ENCODE results near the gene CDH13.

Gene CDH13

DNA sequence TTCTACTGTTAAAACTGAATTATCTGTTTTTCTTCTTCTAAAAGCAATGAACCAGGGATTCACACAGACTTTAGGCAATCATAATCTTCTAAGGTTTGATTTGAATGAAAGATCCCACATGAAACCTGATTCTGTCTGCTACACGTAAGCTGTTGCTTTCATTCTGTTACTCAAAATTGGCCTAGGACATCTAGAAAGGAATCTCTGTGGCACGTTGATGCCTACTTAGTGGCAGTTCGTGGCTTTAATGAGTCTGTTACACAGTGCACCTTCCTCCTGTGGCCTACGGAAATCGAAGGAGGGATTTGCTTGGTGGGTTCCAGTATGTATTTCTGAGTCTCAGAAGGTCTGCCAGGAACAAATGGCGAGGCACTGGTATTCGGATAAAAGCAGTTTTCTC, 691.6 kb downstream of the CDH13 start:
- no peak for DNase-seq

DNA sequence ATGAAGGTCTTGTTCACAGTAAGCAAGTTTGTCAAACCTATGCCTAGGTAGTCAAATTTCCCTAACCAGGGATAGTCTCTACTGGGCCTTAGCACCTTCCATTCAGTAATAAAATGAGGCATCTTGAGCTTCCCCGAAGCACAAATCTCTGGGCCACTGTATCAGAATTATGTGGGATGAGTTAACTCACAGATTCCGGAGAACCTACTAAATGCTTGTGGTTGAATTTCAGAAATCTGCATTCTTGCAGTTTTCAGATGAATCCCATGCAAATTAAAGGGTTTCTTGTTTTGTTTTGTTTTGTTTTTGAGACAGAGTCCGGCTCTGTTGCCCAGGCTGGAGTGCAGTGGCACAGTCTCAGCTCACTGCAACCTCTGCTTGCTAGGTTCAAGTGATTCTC, 702.2 kb downstream of the CDH13 start:
- DNase-seq, result no peak

DNA sequence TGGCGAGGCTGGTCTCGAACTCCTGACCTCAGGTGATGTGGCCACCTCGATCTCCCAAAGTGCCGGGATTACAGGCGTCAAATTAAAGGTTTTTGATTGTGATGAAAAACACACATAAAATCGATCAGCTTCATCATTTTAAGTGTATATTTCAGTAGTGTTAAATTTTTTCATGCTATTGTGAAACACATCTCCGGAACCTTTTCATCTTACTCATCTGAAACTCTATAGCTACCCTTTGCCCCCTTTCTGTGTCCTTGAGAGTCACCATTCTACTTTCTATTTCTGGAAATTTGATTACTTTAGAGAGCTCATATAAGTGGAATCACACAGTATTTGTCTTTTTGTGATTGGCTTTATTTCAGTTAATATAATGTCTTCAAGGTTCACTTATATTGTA, 702.7 kb downstream of the CDH13 start:
- no peak for DNase-seq

DNA sequence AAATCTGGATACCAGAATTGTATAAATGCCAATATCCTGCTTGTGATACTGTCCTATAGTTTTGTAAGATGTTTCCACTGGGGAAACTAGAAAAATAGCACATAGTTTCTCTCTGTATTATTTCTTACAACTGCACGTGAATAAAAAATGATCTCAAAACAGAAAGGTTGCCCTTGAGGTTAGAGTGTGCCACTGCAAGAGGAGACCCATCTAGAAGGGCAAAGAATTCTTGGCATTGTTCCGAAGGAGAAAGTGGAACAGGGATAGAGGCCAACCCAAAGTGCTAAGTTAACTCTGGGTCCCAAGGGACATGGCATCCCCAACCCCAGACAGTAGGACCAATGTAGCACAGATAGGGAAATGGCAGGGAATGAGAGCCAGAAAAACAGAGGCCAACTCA, 703.5 kb downstream of the CDH13 start:
- no peak for DNase-seq

DNA sequence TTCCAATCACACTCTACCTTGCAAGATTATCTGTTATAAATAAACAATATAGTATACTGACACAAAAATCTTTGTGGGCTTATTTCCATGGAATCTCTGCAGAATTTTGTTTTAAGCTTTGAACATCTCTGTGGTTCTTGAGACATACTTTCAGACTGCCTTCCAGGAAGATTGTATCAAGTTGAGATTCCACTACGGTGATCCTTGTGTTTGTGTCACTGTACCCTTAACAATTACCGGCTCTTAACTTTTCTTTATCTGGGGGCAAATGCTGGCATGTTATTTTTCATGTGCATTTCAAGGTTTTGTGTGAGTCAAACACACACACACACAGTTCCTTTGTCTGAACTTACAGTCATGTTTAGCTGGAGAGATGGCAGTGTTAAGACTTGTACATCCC, 708.3 kb downstream of the CDH13 start:
- DNase-seq, result no peak

DNA sequence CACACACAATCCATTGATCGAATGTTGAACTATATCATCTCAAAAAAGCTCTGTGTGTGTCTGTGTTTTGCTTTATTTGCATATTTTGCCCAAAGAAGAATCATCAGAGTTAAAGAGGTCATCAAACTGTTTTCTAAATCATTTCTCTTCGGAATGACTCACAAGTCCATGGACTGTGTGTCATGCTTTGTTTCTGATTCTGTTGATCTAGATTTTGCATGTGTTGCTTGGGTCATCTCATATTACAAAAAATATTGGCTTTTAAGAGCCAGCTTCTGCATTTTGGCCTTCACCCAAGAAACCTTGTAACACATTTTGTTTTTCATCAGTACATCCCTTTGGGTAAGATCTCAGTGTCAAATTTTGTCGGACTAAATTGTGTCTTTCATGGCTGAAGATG, 709.8 kb downstream of the CDH13 start:
- no peak for DNase-seq

DNA sequence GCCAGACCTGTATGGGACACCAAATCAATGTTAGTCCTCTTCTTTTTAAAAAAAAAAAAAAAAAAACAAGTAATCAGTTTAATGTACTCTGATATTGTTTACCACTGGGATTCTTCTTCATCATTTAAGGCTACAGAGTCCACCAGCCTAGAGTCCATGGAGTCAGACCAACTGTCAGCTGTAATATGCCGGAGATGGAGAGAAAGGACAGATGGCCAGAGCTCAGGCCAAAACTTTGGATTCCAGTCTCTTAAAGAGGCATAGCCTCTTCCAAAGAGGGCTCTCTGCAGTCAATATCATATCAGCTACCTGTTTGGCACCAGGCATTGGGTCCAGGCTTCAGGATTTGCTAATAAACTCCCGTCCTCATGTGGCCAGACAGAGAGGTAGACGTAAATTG, 711.4 kb downstream of the CDH13 start:
- no peak for DNase-seq

DNA sequence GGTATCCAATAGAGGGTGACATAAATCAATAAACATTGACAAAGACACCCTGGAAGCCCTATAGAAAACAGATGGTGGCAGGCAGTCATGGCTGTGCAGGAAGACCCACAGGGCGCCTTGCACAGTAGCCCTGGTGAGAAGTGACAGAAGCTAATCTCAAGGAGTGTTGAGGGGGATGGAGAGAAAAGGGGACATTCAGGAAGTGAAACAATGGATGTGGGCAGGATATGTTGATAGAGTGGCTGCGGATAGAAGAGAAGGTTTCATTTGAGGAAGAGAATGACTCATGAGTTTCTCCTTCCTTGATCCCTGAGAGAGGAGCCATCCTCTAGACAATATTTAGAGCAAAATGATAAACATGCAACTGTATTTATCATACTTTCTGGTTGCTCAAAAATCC, 712.2 kb downstream of the CDH13 start:
- DNase-seq, result no peak

DNA sequence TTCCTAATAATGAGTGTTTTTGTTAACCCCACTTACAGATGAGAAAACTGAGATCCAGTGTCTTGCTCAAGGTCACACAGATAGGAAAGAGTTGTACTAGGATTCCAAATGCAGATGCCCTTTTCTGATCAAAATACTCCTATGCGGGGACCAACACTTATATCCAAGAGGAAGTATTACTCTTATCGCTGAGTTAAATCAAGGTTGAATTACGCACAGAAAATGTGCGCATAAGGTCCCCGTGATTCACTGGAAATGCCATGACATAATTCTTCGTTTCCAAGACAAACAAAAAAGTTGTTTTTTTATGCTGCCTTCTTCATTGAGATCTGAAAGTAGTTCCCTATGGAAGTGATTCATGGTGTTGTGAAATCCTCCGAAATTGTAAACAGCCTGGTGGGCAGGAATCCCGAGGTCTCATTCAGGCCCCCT, 717.2 kb downstream of the CDH13 start:
- DNase-seq, result no peak

DNA sequence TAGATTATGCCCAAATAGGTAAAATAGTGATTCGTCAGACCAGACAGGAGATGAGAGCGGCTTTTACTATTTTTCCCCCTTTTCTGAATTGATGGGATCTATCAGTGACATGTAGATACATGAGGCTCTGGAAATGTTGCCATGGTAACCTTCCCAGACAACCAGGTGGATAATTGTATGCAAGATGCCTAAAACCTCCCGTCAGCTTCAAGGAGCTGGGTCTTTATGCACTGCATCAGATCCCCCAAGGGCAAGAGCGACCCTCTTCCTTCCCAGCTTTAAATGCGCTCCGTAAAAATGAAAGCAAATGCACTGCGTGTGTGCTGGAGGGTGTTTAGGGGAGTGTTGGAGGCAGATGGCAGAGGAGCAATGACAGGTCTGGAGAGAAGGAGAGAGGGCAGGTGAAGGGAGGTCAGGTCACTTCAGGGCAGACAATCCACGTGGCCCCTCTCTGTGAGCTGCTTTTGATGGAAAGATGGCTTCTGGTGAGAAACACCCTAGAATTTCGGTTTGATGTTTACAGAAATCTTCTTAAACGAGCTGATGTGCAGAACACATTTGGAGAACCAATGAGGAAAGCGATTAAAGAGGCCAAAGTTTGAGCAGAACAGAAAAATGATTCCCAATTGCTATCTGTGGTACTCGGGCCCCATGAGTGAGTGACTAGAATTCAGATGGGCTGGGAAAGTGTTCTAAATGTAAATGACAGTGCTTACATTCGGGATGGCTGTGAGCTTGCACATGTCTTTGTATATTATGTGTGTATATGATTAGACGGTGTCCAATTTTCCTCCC, 719.3 kb downstream of the CDH13 start:
- no peak for DNase-seq

DNA sequence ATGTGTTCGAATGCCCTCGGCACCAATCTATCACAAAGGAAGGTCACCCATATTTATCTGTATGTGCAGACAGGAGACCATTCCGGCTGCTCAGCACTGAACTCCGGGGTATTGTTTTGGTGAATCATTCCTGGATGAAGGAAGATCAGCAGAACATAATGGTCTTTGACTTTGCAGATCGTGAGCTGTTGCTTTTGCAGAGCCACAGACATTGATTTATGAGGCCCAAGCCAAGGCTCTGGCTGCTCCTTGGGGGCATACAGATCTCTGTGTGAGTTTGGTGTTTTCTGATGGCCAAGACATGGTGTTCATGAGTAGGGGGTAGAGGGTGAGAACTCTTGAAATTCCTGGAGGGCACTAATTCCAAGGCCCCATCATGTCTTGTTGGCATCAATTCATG, 722.2 kb downstream of the CDH13 start:
- DNase-seq, result no peak

DNA sequence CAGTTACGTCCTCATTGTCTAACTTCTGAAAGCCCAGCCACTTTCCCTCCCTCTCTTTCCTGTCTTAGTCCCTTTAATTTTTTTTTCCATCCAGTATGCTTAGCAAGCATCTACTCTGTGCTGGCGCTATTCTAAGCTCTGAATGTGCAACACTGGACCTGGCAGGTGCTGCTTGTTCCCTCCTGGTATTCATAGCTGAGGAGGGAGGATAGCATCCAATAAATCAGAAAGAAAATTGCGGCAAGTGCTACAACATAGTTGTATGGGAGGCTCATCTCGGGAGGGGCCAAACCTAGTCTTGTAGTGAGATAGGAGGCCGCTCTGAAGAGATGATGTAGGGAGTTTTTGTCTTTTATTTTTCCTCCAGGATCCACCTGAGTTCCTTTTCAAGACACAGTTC, 723.7 kb downstream of the CDH13 start:
- no peak for DNase-seq

DNA sequence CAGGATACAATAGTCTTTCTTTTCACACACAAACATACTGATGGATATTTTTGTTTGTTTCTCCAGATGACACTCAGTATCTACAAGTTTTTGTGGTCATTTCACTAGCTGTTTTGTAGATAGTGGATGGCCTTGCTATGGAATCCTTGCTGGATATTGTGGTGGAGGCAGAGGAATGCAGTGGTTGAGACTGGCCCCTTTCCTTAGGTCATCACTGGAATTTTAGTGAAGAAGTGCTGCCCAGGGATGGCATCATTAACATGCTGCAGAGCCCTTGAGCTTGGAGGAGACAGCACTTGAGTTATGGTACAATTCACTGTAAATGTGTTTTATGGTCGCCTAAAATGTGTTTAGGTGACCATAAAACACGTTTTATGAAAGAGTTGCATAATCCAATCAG, 725.1 kb downstream of the CDH13 start:
- no peak for DNase-seq

DNA sequence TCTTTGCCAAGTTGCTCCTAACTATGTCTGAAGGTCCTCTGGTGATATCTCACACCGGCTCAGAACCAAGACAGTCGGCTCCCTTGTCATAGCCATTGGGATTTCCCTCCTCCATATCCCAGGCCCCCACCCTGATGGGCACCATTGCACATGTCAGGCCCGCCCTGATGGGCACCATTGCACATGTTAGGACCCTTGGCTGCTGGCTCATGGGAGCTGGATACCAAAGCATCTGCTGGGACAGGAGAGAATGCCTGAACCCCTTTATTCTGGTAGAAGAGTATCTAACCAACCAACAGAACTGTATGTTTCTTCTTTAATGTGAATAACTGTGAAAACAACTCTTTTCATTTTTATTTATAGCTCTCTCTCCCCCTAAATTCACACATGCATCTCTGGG, 726.5 kb downstream of the CDH13 start:
- no peak for DNase-seq

DNA sequence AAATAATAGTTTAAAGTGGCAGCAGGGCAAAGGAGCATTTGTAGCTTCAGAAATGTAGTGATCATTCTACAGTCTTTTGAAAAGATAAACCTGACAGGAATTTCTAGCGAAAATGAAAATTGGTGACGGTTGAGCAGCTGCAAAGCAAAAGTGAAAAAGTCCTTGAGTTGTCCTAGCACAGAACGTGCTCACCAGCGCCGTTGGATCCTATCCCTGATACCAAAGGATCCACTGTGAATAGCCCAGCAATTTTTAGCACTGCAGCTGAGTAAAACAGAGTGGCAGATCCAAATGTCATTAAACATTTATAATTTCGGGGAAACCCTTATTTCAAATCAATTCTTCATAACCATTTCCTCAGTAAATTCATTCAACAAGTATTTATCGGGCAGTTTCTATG, 727.2 kb downstream of the CDH13 start:
- DNase-seq, result no peak

DNA sequence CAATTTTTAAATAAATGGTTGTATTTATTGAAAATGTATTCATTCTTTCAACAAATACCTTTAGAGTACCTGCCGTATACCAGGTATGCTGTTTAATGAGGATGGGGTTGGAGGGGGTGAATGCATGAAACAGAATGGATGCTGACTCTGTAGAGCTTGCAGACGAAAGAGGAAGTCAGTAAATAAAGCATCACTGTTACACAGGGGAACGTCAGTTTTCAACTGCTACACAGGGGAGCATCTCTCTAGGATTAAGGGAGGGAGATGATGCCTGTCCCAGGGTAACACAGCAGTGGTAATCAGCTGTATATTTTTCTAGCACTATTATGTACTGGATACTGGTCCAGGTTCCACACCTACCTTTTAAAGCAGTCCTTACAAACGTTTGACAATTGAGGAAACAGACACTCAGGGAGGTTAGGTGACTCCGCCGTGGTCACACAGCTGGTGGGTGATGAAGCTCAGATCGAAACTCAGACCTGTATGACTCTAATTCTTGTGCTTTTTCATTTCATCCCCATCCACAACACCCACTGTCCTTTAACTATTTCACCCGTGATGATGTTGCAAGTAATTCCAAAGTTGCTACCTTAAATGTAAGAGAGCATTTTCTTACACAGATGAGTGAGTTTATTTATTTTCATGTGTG, 728.9 kb downstream of the CDH13 start:
- no peak for DNase-seq

DNA sequence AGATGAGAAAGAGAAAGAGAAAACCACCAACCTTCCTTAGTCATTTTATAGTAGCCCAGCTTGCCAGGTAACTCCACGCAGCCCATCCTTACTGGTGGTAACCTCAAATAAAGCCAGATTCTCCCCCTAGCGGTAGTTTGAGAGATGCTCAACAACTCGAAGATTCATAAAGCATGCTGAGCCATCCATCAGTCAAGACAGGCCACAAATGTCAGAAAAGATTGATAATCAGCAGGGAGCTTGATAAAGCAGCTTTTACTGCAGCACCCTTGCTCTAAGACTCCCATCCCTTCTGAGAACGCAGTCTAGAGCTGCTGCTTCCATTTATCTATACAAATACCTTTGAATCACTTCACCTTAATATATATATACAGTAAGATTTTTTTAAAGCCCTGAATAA, 729.5 kb downstream of the CDH13 start:
- peak; percentile 44 for DNase-seq

DNA sequence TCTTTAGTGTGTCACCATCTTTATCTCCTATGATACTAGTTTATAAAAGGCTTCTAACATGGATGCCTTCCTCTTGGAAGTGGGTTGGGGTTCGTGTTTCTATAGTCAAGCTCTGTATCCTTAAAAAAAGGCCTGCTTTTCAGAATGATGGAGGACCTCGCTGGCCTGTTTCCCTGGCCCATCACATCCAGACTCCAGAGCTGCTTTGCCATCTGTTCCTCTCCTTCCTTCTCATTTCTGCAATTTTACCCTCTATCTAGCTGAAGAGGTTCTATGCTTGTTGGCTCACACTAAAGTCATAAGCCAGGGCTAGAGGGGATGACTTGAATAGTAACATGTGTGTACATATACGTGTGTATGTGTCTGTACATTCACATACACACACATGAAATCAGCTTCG, 730.2 kb downstream of the CDH13 start:
- no peak for DNase-seq

DNA sequence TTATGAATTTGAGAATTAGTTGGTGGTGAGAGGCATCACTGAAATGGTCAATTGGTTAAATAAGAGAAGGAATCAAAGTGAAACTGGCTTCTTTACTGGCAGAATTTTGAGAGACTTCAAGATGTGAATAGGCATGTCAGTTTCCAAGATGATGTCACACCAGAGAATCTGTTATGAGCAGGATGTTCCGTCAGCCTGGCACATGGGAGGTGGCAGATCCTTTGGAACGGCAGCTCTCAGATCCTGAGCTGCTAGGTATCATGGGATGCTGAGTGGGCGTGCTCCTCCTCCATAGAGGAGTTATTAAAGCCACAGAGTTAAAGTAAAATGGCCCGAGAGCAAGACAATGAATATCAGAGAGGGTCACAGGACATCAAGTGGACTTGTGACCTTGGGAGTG, 736.8 kb downstream of the CDH13 start:
- DNase-seq, result no peak

DNA sequence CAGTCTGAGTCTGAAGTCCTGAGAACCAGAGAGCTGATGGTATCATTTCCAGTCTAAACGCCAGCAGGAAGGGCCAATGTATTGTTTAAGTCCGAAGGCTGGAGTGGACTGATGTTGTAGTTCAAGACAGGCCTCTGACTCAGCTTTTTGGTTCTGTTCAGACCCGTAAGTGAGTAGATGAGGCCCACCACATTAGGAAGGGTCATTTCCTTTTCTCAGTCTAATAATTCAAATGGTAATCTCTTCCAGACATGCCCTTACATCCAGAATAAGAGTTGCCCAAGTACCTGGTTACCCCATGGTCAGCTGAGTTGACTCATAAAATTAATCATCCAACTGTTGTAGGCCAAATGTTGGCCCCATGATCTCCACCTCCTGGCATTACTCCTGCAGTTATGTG, 738.4 kb downstream of the CDH13 start:
- no peak for DNase-seq

DNA sequence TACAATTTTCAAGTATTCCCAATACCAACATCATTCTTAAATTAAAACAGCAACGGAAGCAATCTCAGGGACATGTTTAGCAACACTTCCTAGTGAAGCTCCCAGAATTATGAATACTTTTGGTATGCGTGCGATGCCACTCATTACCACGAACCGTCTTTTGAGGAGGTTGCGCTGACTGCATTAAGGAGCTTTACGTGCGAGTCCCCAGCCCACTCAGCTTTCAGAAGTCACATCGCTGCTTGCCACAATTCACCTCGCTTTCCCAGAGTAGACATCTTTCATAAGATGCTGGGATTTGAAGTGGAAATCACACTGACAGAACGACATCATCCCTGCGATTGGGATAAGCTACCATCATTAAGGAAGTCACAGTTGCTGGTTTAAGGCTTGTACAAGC, 739.5 kb downstream of the CDH13 start:
- no peak for DNase-seq

DNA sequence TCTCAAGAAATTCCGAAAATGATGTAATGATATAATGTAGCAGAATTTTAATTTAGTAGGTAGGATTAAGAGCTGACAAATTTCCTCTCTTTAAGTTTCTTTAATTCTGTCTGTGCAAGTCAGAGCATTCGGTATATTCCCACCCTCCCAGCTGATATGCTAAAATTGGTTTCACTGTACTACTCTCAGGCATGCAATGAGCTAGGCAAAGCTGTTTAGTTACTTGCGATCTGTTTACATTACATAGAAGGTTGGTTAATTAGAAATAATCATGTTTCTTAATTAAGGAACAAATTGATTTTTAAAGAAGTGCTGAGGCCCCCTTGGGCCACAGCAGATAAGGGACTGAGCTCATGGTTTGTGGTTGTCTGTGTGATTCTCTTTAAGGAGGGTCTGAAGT, 748.2 kb downstream of the CDH13 start:
- DNase-seq, result no peak

DNA sequence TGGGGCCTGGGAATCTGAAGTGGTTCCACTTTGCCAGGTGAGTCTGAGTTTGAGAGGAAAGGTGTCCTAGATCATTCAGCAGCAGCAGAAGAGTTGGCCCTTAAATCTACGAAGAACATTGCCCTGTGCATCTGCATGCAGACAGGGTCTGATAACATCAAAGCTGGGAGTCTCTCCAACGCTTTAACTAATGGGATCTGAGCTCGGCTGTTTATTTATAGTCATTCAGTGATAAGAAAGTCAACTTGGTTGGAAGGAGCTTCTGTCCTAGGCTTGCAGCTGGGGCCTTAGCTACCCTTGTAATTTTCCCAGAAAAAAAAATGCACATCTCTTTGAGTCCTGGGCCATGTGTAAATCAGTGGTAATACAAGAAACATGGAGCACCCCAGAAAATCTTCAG, 763.0 kb downstream of the CDH13 start:
- no peak for DNase-seq

DNA sequence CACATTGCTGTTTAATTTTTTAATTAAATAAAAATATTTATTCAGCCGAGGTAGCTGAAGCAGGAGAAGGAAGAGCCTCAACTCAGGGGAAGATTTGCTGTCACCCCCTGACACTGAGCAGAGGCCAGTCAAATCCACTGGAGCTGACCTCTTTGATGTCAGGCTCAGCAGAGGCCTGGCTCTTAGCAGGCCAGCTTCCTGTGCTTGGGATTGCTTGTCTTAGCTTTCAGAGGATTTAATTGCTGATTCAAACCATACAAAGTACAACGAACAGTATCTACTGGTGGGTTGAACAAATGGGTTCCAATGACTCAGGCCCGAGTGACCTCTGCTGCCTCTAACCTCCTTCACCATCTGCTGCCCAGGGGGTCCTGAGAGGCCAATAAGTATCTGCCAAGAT, 764.0 kb downstream of the CDH13 start:
- DNase-seq, result no peak

DNA sequence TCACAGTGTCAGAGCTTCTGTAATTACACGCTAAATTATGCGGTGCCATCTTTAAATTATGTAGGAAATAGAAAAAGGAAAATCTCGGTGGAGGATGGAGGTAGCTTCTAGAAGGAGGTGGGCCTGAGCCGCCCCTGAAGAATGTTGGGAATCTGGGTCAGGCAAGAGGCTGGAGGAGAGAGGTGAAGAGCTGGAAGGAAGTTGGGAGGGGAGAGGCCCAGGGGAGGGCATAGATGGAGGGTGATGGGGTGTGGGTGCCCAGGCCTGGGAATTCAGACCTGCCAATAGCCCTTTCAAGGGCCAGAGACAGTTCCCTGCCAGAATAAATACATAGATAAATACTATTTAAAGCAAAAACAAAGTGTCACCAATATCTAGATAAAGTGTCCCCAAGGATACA, 766.0 kb downstream of the CDH13 start:
- no peak for DNase-seq

All from activated CD4-positive, alpha-beta T cell treated with anti-CD3 and anti-CD28 coated beads, Interleukin-2, amount 50 U/mL, for 16 hours (primary cell).